WTC11 (cell line): ENCODE measurements around the gene LY6G6F. TPM values are rescaled to one million over a fixed set of nuclear protein-coding genes. Genes with fewer than 3 reads are reported as not detected.

Experiments used
- AFF4 ChIP-seq: sonication (generic); formaldehyde crosslinking; IDR thresholded peaks from 2 replicates; pipeline ENCODE4 v1.8.1; 2023; ENCODE audit warnings: mild to moderate bottlenecking, missing genetic modification reagents, borderline replicate concordance
- AR ChIP-seq: fragments of 250-450 bp; sonication (Bioruptor Pico); IDR thresholded peaks from 2 replicates; pipeline ENCODE4 v1.9.0; 2021; ENCODE audit warnings: mild to moderate bottlenecking
- ATF3 ChIP-seq: sonication (generic); formaldehyde crosslinking; conservative IDR thresholded peaks from 2 replicates; pipeline ENCODE4 v1.8.1; 2022; ENCODE audit warnings: mild to moderate bottlenecking, missing genetic modification reagents
- GABPB1 ChIP-seq: sonication (generic); formaldehyde crosslinking; IDR thresholded peaks from 2 replicates; pipeline ENCODE4 v1.8.1; 2023; ENCODE audit warnings: mild to moderate bottlenecking, missing genetic modification reagents
- JAZF1 ChIP-seq: fragments of 250-450 bp; sonication (Bioruptor Pico); IDR thresholded peaks from 2 replicates; pipeline ENCODE4 v1.9.0; 2021; ENCODE audit warnings: moderate library complexity, mild to moderate bottlenecking, inconsistent platforms
- MYBL2 ChIP-seq: sonication (generic); formaldehyde crosslinking; IDR thresholded peaks from 2 replicates; pipeline ENCODE4 v1.8.1; 2023; ENCODE audit warnings: mild to moderate bottlenecking, moderate library complexity, missing genetic modification reagents
- RELA ChIP-seq: sonication (generic); formaldehyde crosslinking; IDR thresholded peaks from 2 replicates; pipeline ENCODE4 v1.8.1; 2022; ENCODE audit warnings: missing genetic modification reagents, mild to moderate bottlenecking, borderline replicate concordance
- TEAD1 ChIP-seq: sonication (generic); formaldehyde crosslinking; IDR thresholded peaks from 2 replicates; pipeline ENCODE4 v1.8.0; 2022; ENCODE audit warnings: mild to moderate bottlenecking, missing genetic modification reagents
- ZNF425 ChIP-seq: fragments of 250-450 bp; sonication (Bioruptor Pico); conservative IDR thresholded peaks from 2 replicates; pipeline ENCODE4 v1.9.0; 2021; ENCODE audit warnings: mild to moderate bottlenecking
- total RNA-seq: library from RNA; stranded (reverse); gene quantifications from 3 replicates; pipeline ENCODE4 v1.2.3, GENCODE V29; 2021
- TF ChIP-seq, protein P1 (sequence below): sonication (generic); formaldehyde crosslinking; IDR thresholded peaks from 2 replicates; pipeline ENCODE4 v1.8.1; 2023; ENCODE audit warnings: mild to moderate bottlenecking, missing genetic modification reagents
- TF ChIP-seq, protein P2 (sequence below): sonication (generic); formaldehyde crosslinking; IDR thresholded peaks from 2 replicates; pipeline ENCODE4 v1.8.1; 2023; ENCODE audit warnings: mild to moderate bottlenecking, missing genetic modification reagents
- TF ChIP-seq, protein P3 (sequence below): fragments of 250-450 bp; sonication (Bioruptor Pico); IDR thresholded peaks from 2 replicates; pipeline ENCODE4 v2.1.2; 2022; ENCODE audit warnings: mild to moderate bottlenecking, moderate library complexity

LY6G6F gene
- total RNA-seq, 1 experiment from 2014 or later: not detected

- TF ChIP-seq, protein P1, sequence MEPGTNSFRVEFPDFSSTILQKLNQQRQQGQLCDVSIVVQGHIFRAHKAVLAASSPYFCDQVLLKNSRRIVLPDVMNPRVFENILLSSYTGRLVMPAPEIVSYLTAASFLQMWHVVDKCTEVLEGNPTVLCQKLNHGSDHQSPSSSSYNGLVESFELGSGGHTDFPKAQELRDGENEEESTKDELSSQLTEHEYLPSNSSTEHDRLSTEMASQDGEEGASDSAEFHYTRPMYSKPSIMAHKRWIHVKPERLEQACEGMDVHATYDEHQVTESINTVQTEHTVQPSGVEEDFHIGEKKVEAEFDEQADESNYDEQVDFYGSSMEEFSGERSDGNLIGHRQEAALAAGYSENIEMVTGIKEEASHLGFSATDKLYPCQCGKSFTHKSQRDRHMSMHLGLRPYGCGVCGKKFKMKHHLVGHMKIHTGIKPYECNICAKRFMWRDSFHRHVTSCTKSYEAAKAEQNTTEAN (CRISPR knock-in tag): no peak
- TF ChIP-seq TEAD1 (CRISPR knock-in tag): peak; percentile 53; the same call in 1 of the 2 replicates
- 0 out of 2 replicates have a peak, but pooled peaks have one; percentile 41 for TF ChIP-seq RELA (CRISPR knock-in tag)
- TF ChIP-seq ZNF425 (CRISPR knock-in tag): 0 out of 2 replicates have a peak, but pooled peaks have one; percentile 58
- TF ChIP-seq JAZF1 (CRISPR knock-in tag): no peak
- TF ChIP-seq MYBL2 (CRISPR knock-in tag): no peak
- TF ChIP-seq AFF4 (CRISPR knock-in tag): no peak
- TF ChIP-seq, protein P2, sequence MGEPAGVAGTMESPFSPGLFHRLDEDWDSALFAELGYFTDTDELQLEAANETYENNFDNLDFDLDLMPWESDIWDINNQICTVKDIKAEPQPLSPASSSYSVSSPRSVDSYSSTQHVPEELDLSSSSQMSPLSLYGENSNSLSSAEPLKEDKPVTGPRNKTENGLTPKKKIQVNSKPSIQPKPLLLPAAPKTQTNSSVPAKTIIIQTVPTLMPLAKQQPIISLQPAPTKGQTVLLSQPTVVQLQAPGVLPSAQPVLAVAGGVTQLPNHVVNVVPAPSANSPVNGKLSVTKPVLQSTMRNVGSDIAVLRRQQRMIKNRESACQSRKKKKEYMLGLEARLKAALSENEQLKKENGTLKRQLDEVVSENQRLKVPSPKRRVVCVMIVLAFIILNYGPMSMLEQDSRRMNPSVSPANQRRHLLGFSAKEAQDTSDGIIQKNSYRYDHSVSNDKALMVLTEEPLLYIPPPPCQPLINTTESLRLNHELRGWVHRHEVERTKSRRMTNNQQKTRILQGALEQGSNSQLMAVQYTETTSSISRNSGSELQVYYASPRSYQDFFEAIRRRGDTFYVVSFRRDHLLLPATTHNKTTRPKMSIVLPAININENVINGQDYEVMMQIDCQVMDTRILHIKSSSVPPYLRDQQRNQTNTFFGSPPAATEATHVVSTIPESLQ (CRISPR knock-in tag): no peak
- peak; percentile 48; the same call in 1 of the 2 replicates for TF ChIP-seq AR (CRISPR knock-in tag)
- no peak for TF ChIP-seq ATF3 (CRISPR knock-in tag)
- peak; percentile 79; the same call in 1 of the 2 replicates for TF ChIP-seq GABPB1 (CRISPR knock-in tag)
- TF ChIP-seq, protein P3, sequence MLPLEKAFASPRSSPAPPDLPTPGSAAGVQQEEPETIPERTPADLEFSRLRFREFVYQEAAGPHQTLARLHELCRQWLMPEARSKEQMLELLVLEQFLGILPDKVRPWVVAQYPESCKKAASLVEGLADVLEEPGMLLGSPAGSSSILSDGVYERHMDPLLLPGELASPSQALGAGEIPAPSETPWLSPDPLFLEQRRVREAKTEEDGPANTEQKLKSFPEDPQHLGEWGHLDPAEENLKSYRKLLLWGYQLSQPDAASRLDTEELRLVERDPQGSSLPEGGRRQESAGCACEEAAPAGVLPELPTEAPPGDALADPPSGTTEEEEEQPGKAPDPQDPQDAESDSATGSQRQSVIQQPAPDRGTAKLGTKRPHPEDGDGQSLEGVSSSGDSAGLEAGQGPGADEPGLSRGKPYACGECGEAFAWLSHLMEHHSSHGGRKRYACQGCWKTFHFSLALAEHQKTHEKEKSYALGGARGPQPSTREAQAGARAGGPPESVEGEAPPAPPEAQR (CRISPR knock-in tag): no peak
These were observed 46.0 kb upstream of the LY6G6F start, which contains the start of gene C6orf47 (continued) for GRCh38 chr6:31660381-31661261.
